Endothelial cell of umbilical vein (primary cell): ENCODE results near the gene TMEM30B. TPM values are rescaled to one million over a fixed set of nuclear protein-coding genes. Genes with fewer than 3 reads are reported as not detected.
A peak's percentile ranks its signal among the peaks of the same experiment; 100 is the strongest.

Experiments used
- BruUV-seq: library from RNA; stranded (reverse); fragments of 400-500 nt; replicated peaks from 2 replicates; lab custom pipeline; 2021; lab: Mats Ljungman, UMichigan
- CTCF ChIA-PET: fragments of 300-600, 350-600 bp; sonication (Branson Sonifier 250); formaldehyde crosslinking; loops from one replicate; lab custom pipeline; 2021; ENCODE audit warnings: antibody characterized with exemption, inconsistent platforms; lab: Charles Lee
- POLR2A ChIA-PET: fragments of 300-600, 350-600 bp; sonication (Branson Sonifier 250); formaldehyde crosslinking; loops from one replicate; lab custom pipeline; 2021; ENCODE audit warnings: antibody characterized with exemption, inconsistent platforms; lab: Charles Lee
- DNase-seq: peaks from one replicate; pipeline ENCODE4 v3.0.0-alpha.2; 2011; ENCODE audit warnings: low read depth, low spot score
- FAIRE-seq: peaks from 2 replicates; lab custom pipeline; 2011; peaks lifted over from hg19 to GRCh38; lab: Jason Lieb, UNC
- H2AFZ ChIP-seq: 2 replicates; pipeline ENCODE4 v1.6.0; 2012; ENCODE audit warnings: low read depth, low read length, control low read depth, inconsistent platforms
- H3K27ac ChIP-seq: 2 replicates; pipeline ENCODE4 v1.5.1; 2011; ENCODE audit warnings: low read depth, mild to moderate bottlenecking, control low read depth, low read length, moderate library complexity; ENCODE audit not compliant: insufficient read depth
- H3K27me3 ChIP-seq, 2 experiments: 2 replicates each; pipeline versions ENCODE4 v1.6.0 to v1.6.1; 2011; ENCODE audit warnings: low read length in 2 of 2, mixed read lengths in 1 of 2; ENCODE audit not compliant: control insufficient read depth in 2 of 2, insufficient read depth in 2 of 2
- H3K36me3 ChIP-seq, 2 experiments: 2 replicates in 1 of 2; 3 replicates in 1 of 2; pipeline ENCODE4 v1.5.1; 2011; ENCODE audit warnings: low read length in 2 of 2, mild to moderate bottlenecking in 1 of 2, moderate library complexity in 1 of 2; ENCODE audit not compliant: control insufficient read depth in 2 of 2, insufficient read depth in 2 of 2; ENCODE audit errors: extremely low read depth in 1 of 2
- H3K4me1 ChIP-seq: 3 replicates; pipeline ENCODE4 v1.5.1; 2011; ENCODE audit warnings: mild to moderate bottlenecking, low read length; ENCODE audit not compliant: control insufficient read depth, insufficient read depth; ENCODE audit errors: extremely low read depth
- H3K4me2 ChIP-seq: 2 replicates; pipeline ENCODE4 v1.6.1; 2011; ENCODE audit warnings: low read length, control low read depth, mixed read lengths; ENCODE audit not compliant: insufficient read depth
- H3K4me3 ChIP-seq, 3 experiments: fragments of 200-600 bp in 1 of 3; sonication (generic), shearing (Covaris generic) in 1 of 3; replicated peaks in 1 of 3; 2 replicates each; pipeline ENCODE4 v1.5.1; 2011 to 2016; ENCODE audit warnings: control low read depth in 3 of 3, low read length in 3 of 3, mild to moderate bottlenecking in 2 of 3, inconsistent platforms in 1 of 3, low read depth in 1 of 3, moderate library complexity in 1 of 3; ENCODE audit not compliant: insufficient read depth in 1 of 3
- H3K79me2 ChIP-seq: 2 replicates; pipeline ENCODE4 v1.6.0; 2012; ENCODE audit warnings: low read length, inconsistent platforms; ENCODE audit not compliant: control insufficient read depth, insufficient read depth
- H3K9ac ChIP-seq: replicated peaks from 2 replicates; pipeline ENCODE3; 2011; ENCODE audit warnings: low read length, control low read depth; ENCODE audit not compliant: insufficient read depth; ENCODE audit errors: extremely low read depth
- H3K9me1 ChIP-seq: replicated peaks from 3 replicates; pipeline ENCODE4 v1.6.0; 2011; ENCODE audit warnings: mild to moderate bottlenecking, low read length; ENCODE audit not compliant: control insufficient read depth, insufficient read depth; ENCODE audit errors: extremely low read depth
- H3K9me3 ChIP-seq: replicated peaks from 2 replicates; pipeline ENCODE4 v1.5.1; 2012; ENCODE audit warnings: low read length, inconsistent platforms; ENCODE audit not compliant: control insufficient read depth, insufficient read depth
- H4K20me1 ChIP-seq: replicated peaks from 2 replicates; pipeline ENCODE3; 2011; ENCODE audit warnings: mild to moderate bottlenecking, low read length; ENCODE audit not compliant: control insufficient read depth, insufficient read depth; ENCODE audit errors: extremely low read depth
- CTCF ChIP-seq, 2 donors: IDR thresholded peaks; 1 replicate in 1 of 2; 2 replicates in 1 of 2; pipeline ENCODE4 v1.5.1; 2011; ENCODE audit warnings: low read length in 2 of 2, mild to moderate bottlenecking in 2 of 2, moderate library complexity in 2 of 2, control low read depth in 1 of 2, inconsistent platforms in 1 of 2, low read depth in 1 of 2; ENCODE audit not compliant: insufficient read depth in 1 of 2; ENCODE audit errors: extremely low read depth in 1 of 2
- EZH2 ChIP-seq: IDR thresholded peaks from 2 replicates; pipeline ENCODE4 v1.6.1; 2012; ENCODE audit warnings: borderline replicate concordance, low read depth, mild to moderate bottlenecking, moderate library complexity, low read length, inconsistent platforms; ENCODE audit not compliant: severe bottlenecking
- FOS ChIP-seq: IDR thresholded peaks from 2 replicates; pipeline ENCODE4 v1.6.1; 2011; ENCODE audit warnings: mild to moderate bottlenecking, low read length, moderate library complexity, borderline replicate concordance; ENCODE audit not compliant: insufficient read depth
- GATA2 ChIP-seq: IDR thresholded peaks from 2 replicates; pipeline ENCODE4 v1.7.0; 2011; ENCODE audit warnings: low read depth, mild to moderate bottlenecking, moderate library complexity, mixed read lengths, low read length; ENCODE audit not compliant: insufficient read length, insufficient read depth
- JUN ChIP-seq: IDR thresholded peaks from 2 replicates; pipeline ENCODE4 v1.6.1; 2011; ENCODE audit warnings: borderline replicate concordance, low read depth; ENCODE audit not compliant: insufficient read length, insufficient read depth
- MAX ChIP-seq: IDR thresholded peaks from 2 replicates; pipeline ENCODE4 v1.6.1; 2011; ENCODE audit not compliant: insufficient read depth, insufficient read length
- MYC ChIP-seq: IDR thresholded peaks from one replicate; pipeline ENCODE4 v1.6.1; 2011; ENCODE audit warnings: mild to moderate bottlenecking, low read depth, low read length
- POLR2A ChIP-seq: IDR thresholded peaks from 2 replicates; pipeline ENCODE4 v1.6.1; 2012; ENCODE audit warnings: low read depth, mild to moderate bottlenecking, control low read depth, low read length
- POLR2AphosphoS5 ChIP-seq: IDR thresholded peaks from 2 replicates; pipeline ENCODE4 v1.6.1; 2012; ENCODE audit warnings: low read depth, mild to moderate bottlenecking, control low read depth, low read length, moderate library complexity; ENCODE audit not compliant: insufficient read depth
- dilution Hi-C: fragments of 300-500 bp; cut with MboI; formaldehyde crosslinking; loops from one replicate; pipeline ENCODE4 v1.15.0; 2019; ENCODE audit warnings: low sequenced_read_pairs; ENCODE audit not compliant: extremely low pct_ligation_motif_present
- intact Hi-C: fragments of 100-400 bp; cut with micrococcal nuclease; formaldehyde crosslinking; loops from one replicate; pipeline ENCODE4 v1.10.0; 2022
- polyA plus RNA-seq, 4 experiments: library from polyadenylated mRNA; depleted of rRNA in 3 of 4; stranded (reverse) in 3 of 4; unstranded in 1 of 4; fragments of >200 nt; gene quantifications; 2 replicates each; pipeline versions ENCODE4 v1.2.1 to v1.2.3, GENCODE V29; 2011 to 2012; ENCODE audit warnings: missing spikeins in 1 of 4
- total RNA-seq: library from RNA; stranded (reverse); gene quantifications from 2 replicates; pipeline ENCODE4 v1.2.3, GENCODE V29; 2021

Gene TMEM30B
- total and polyA plus RNA-seq, 2 donors (not counting 3 experiments of a cell fraction or from before 2014, with no cell fraction given): 0.32 to 0.35 TPM

DNA sequence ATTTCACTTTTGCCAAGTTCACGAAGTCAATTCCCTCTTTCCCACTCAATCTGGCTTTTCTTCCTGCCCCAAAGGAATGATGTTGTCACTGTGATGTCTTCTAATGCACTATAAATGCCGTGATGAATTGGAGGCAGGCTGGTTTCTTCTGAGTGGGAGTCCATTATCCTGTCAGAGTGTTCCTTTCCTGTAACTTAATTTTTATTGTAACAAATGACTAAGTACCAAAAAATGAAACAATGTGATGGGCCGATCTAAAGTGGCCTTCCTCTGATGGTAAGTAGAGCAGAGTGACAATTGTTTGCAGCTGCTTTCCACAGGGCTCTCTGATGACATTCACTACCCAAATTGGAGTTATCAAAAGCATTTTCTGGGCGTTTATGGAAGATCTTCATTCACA lies 22.2 kb downstream of the TMEM30B start:
- ChIA-PET POLR2A (no interaction called here), CTCF (interaction anchor here (1.0 kb wide), 1 partner anchor 27 kb away, joined by 3 read pairs; no protein-coding TSS in a partner anchor)
- TF ChIP-seq CTCF (IDR thresholded peaks at IDR 0.05; ENCODE audit: extremely low read depth in 1 of 2, insufficient read depth in 1 of 2, low read depth in 1 of 2, low read length in 2 of 2) (no peak), EZH2 (no peak), GATA2 (no peak), POLR2A (no peak), MYC (no peak), JUN (no peak), FOS (no peak), POLR2AphosphoS5 (no peak), MAX (no peak)
- dilution Hi-C loops (loop anchor here (25.0 kb wide), 1 partner anchor 622 kb away; the partner anchor contains the start of gene SIX1), intact Hi-C loops (loop anchor here (10.0 kb wide), 3 partner anchors 334 to 994 kb away; no protein-coding TSS in a partner anchor)
- H4K20me1 ChIP-seq: no peaks in the 10 kb centered on the region
- no peak for FAIRE-seq
- H3K9ac ChIP-seq: no peak overlapping the region
- H3K27ac ChIP-seq: no peak overlapping the region
- H3K9me1 ChIP-seq: no peaks in the 10 kb centered on the region
- peaks cover 0 to 3% of the 10 kb centered on the region in 2 experiments for H3K27me3 ChIP-seq
- no peaks in the 10 kb centered on the region for H3K36me3 ChIP-seq
- H3K4me1 ChIP-seq: peaks cover 24% of the 10 kb centered on the region
- no peak overlapping the region for H3K4me3 ChIP-seq
- no TSS peak for BruUV-seq
- no peaks in the 10 kb centered on the region for H3K9me3 ChIP-seq
- no peak for DNase-seq
- no peak overlapping the region for H3K4me2 ChIP-seq
- no peaks in the 10 kb centered on the region for H3K79me2 ChIP-seq
- peak overlapping the region; percentile 7 for H2AFZ ChIP-seq
